ENCODE measurements around the gene ZNF526. TPM values are rescaled to one million over a fixed set of nuclear protein-coding genes. Genes with fewer than 3 reads are reported as not detected.

The ZNF526 gene
- total RNA-seq, 4 donors from 2014 or later = 4.6 to 7.9 (median 6.8) TPM

DNA sequence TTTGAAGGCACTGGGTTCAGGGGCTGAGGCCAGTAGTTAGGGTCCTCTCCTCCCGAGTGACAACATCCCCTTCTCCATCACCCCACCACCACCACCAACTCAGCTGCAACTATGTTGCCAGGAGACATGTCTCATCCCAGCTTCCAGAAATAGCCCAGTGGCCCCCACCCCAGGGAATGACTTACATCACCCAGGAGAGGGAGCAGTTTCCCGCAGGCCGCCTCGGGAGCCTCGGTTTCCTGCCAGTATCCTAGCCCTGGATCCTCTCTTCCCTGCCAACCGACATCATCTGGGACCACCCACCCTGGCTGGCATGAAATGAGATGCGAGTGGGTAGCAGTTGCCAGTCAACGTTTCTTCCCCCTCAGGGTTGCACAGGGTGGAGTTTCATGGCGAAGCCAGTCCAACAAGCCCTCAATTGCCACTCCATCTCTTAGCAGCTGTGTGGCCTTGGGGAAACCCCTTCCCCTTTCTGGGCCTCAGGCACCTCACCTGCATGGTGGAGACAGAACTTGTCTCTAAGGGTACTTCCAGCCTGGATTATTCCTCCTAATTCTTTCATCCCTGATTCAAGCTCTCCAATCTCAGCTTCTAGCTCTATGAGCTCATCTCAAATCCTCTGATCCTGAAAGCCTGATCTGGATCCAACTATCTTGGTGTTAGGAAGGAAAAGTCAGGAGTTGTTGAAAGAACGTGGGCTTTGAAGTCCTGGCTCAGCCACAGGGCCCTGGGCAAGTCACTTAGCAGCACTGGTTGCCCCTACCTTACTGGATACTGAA lies 26.2 kb downstream of the ZNF526 start:
- peaks cover 0 to 12% of the 10 kb centered on the region in 2 donors for H3K36me3 ChIP-seq
- H3K4me1 ChIP-seq = peaks cover 18 to 50% of the 10 kb centered on the region in 2 donors
- no peaks in the 10 kb centered on the region for H3K27me3 ChIP-seq
- H3K4me3 ChIP-seq (replicated peaks in 1 of 3) = no peak overlapping the region
- H3K9me3 ChIP-seq = no peaks in the 10 kb centered on the region
- no peak for TF ChIP-seq POLR2A (IDR thresholded peaks at IDR 0.05)
- TF ChIP-seq, protein P1, sequence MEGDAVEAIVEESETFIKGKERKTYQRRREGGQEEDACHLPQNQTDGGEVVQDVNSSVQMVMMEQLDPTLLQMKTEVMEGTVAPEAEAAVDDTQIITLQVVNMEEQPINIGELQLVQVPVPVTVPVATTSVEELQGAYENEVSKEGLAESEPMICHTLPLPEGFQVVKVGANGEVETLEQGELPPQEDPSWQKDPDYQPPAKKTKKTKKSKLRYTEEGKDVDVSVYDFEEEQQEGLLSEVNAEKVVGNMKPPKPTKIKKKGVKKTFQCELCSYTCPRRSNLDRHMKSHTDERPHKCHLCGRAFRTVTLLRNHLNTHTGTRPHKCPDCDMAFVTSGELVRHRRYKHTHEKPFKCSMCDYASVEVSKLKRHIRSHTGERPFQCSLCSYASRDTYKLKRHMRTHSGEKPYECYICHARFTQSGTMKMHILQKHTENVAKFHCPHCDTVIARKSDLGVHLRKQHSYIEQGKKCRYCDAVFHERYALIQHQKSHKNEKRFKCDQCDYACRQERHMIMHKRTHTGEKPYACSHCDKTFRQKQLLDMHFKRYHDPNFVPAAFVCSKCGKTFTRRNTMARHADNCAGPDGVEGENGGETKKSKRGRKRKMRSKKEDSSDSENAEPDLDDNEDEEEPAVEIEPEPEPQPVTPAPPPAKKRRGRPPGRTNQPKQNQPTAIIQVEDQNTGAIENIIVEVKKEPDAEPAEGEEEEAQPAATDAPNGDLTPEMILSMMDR (IDR thresholded peaks at IDR 0.05) = peak in 3 of 6 experiments; percentile 25 to 38 (median 37)
- DNase-seq = peak; percentile 42 to 53
- intact Hi-C loops (cut with DNase I) = loop anchor here (5.0 kb wide), 1 partner anchor 51 kb away; no protein-coding TSS in a partner anchor
- peak overlapping the region in 2 of 3 donors; percentile 10 to 17 for H3K27ac ChIP-seq
- WGBS, 2 donors = 40 to 41% methylated on average over 8 to 10 of the region's 10 CpGs

DNA sequence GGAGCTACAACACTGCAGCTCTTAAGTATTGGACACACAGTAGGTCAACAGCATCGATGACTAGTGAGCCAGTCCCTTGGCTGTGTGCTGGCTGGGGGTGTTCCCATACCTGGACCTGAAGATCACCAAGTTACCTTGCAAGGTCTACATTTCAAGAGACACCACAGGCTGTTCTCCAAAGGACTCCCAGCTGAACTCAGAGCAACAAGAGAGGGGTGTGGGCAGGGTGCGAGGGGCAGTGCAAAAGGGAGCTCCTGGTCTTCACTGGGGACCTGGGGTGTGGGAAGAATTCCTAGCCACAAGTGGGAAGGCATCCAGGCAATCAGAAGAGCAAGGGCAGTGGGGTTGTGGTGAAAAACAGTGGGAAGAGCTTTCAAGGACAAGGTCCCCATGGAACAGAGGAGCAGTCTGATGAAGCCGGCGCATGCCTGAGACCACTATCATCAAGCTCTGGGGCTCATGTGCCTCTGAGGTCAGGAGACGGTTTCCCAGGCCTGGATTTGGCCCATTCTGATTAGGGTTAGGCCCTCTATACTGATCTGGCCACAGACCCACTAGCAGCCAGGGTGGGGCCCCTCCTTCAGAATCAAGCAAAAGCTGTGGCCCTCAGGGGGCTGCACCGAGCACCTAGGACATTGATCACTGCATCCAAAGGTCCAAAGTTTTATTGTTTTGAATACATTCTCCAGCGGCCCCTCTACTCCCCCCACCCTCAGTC lies 27.0 kb downstream of the ZNF526 start:
- H3K4me3 ChIP-seq (replicated peaks in 1 of 3) = no peak overlapping the region
- peaks cover 19 to 54% of the 10 kb centered on the region in 2 donors for H3K4me1 ChIP-seq
- no peaks in the 10 kb centered on the region for H3K9me3 ChIP-seq
- intact Hi-C loops (cut with DNase I) = loop anchor here (5.0 kb wide), 1 partner anchor 50 kb away; no protein-coding TSS in a partner anchor
- H3K27ac ChIP-seq = peak overlapping the region in 1 of 3 donors; percentile 17
- no peak for DNase-seq
- TF ChIP-seq, protein P1 (IDR thresholded peaks at IDR 0.05) = no peak
- TF ChIP-seq POLR2A (IDR thresholded peaks at IDR 0.05) = no peak
- 84 to 87% methylated on average over 7 of the region's 7 CpGs for WGBS, 2 donors
- no peaks in the 10 kb centered on the region for H3K27me3 ChIP-seq
- H3K36me3 ChIP-seq = peaks cover 0 to 12% of the 10 kb centered on the region in 2 donors

DNA sequence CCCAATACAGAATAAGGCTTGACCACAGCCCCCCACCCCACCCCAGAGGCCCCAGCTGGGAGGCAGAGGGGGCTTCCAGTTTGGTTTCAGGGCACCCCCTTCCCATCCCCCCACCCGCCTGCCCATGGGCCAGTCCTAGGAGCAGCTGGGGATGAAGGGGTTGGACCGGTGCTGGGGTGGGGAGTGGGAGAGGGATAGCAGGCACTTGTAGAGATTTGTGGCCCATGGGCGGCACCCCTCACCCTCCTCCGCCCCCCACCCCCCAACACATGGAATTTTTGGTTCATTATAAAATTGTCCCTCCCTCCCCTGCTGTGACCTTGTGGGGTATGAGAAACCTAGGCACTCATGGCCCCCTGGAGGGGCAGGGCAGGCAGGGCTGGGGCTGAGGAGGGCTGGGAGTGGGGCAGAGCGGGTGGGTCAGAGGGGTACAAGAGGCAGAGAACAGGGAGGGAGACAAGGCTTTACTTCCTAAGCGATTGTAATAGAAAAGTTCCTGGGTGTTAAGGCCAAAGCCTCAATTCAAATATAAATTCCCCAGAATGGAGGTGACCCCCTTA lies 27.6 kb downstream of the ZNF526 start:
- H3K27me3 ChIP-seq = no peaks in the 10 kb centered on the region
- H3K36me3 ChIP-seq = peaks cover 0 to 12% of the 10 kb centered on the region in 2 donors
- TF ChIP-seq, protein P1 (IDR thresholded peaks at IDR 0.05) = no peak
- TF ChIP-seq POLR2A (IDR thresholded peaks at IDR 0.05) = no peak
- no peak overlapping the region for H3K4me3 ChIP-seq (replicated peaks in 1 of 3)
- peak overlapping the region in 2 of 3 donors; percentile 17 to 23 for H3K27ac ChIP-seq
- H3K4me1 ChIP-seq = peaks cover 26 to 60% of the 10 kb centered on the region in 2 donors
- DNase-seq = no peak
- intact Hi-C loops (cut with DNase I) = loop anchor here (5.0 kb wide), 1 partner anchor 50 kb away; no protein-coding TSS in a partner anchor
- no peaks in the 10 kb centered on the region for H3K9me3 ChIP-seq
- 90 to 92% methylated on average over 6 of the region's 6 CpGs for WGBS, 2 donors

DNA sequence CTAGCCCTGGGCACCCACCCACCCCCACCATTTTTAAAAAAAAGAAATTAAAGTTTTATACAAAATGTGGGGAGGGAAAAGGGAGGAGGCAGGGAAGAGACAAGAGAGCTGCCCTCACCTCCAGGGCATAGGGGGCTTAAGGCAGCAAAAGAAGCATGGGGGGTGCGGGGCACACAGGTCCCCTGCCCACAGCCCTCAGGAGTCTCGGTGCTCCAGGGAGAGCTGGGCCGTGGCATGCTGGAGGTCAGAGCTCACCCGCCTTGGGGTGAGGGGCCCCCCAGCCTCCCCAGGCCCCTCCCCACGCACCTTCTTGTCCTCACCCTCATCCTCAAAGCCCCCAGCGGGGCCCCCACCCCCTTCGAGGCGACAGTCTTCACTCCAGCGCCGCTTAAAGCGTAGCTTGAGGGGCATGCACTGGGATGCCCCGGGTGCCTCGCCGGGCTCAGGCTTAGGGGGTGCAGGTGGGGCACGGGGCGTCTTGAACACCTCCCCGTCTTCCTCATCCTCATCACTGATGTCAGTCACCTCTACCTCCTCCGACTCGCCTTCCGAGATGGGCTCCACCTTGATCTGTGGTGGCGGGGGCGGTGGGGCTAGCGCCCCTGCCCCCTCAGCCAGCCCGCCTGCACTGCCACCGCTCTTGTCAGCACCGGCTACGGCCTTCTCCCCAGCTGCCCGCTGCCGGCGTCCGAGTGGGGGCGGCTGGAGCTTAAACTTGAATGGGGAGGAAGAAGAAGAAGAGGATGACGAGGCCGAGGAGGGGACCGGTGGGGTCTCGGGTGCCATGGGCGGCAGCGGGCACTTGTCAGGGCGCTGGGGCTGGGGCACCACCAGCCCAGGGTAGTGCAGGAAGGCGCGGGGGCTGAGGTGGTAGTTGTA lies 28.4 kb downstream of the ZNF526 start:
- Histone ChIP-seq H3K4me3 (replicated peaks in 1 of 3) (no peak overlapping the region), H3K4me1 (peaks cover 29 to 63% of the 10 kb centered on the region in 2 donors), H3K27me3 (no peaks in the 10 kb centered on the region), H3K9me3 (no peaks in the 10 kb centered on the region), H3K36me3 (peaks cover 0 to 12% of the 10 kb centered on the region in 2 donors), H3K27ac (peak overlapping the region in 1 of 3 donors; percentile 23)
- TF ChIP-seq POLR2A (IDR thresholded peaks at IDR 0.05) = no peak
- TF ChIP-seq, protein P1 (IDR thresholded peaks at IDR 0.05) = no peak
- DNase-seq = no peak
- intact Hi-C loops (cut with DNase I) = loop anchor here (5.0 kb wide), 1 partner anchor 49 kb away; no protein-coding TSS in a partner anchor
- WGBS, 2 donors = 90 to 91% methylated on average over 36 to 37 of the region's 41 CpGs
